OCI-LY7 (cell line): Measurements from ENCODE around the gene TOR1AIP1. TPM values are rescaled to one million over a fixed set of nuclear protein-coding genes. Genes with fewer than 3 reads are reported as not detected.

Source experiments
- BruUV-seq: library from RNA; stranded (reverse); fragments of 400-500 nt; replicated peaks from 2 replicates; lab custom pipeline; 2021; lab: Mats Ljungman, UMichigan
- CTCF ChIA-PET: fragments of 300-600 bp; sonication (Branson Sonifier 250); formaldehyde crosslinking; loops from one replicate; lab custom pipeline; 2022; ENCODE audit warnings: antibody characterized with exemption; ENCODE audit not compliant: unreplicated experiment; lab: Charles Lee
- POLR2A ChIA-PET: fragments of 300-600 bp; sonication (Branson Sonifier 250); formaldehyde crosslinking; loops from one replicate; lab custom pipeline; 2022; ENCODE audit warnings: antibody characterized with exemption; lab: Charles Lee
- DNase-seq: peaks from one replicate; pipeline ENCODE4 v3.0.0-alpha.2; 2015; ENCODE audit warnings: low spot score
- H2AFZ ChIP-seq: fragments of 200-600 bp; sonication (generic), shearing (Covaris generic); 2 replicates; pipeline ENCODE4 v1.6.1; 2014; ENCODE audit warnings: mild to moderate bottlenecking, antibody characterized with exemption, low read length, moderate library complexity
- H3K27ac ChIP-seq: fragments of 200-600 bp; sonication (generic); 2 replicates; pipeline ENCODE4 v1.5.1; 2014; ENCODE audit warnings: mixed run types, low read depth, mild to moderate bottlenecking, moderate library complexity, low read length, inconsistent platforms; ENCODE audit not compliant: poor library complexity, severe bottlenecking
- H3K36me3 ChIP-seq: fragments of 200-600 bp; sonication (generic); 2 replicates; pipeline ENCODE4 v1.6.1; 2014; ENCODE audit warnings: mild to moderate bottlenecking, antibody characterized with exemption, low read length, moderate library complexity, mixed read lengths; ENCODE audit not compliant: insufficient read depth
- H3K4me1 ChIP-seq: fragments of 200-600 bp; sonication (generic); 2 replicates; pipeline ENCODE4 v1.5.1; 2014; ENCODE audit warnings: mild to moderate bottlenecking, low read length; ENCODE audit not compliant: insufficient read depth, poor library complexity, severe bottlenecking
- H3K4me2 ChIP-seq: fragments of 200-600 bp; sonication (generic); 2 replicates; pipeline ENCODE4 v1.6.1; 2014; ENCODE audit warnings: mild to moderate bottlenecking, low read length
- H3K4me3 ChIP-seq: fragments of 200-600 bp; sonication (generic); 2 replicates; pipeline ENCODE4 v1.5.1; 2014; ENCODE audit warnings: mild to moderate bottlenecking, low read depth, low read length; ENCODE audit not compliant: poor library complexity, severe bottlenecking
- H3K79me2 ChIP-seq: fragments of 200-600 bp; sonication (generic); 2 replicates; pipeline ENCODE4 v1.6.1; 2016; ENCODE audit warnings: low read depth, mild to moderate bottlenecking, low read length, moderate library complexity, mixed read lengths; ENCODE audit not compliant: insufficient read depth
- H3K9me2 ChIP-seq: fragments of 200-600 bp; sonication (generic); 2 replicates; pipeline ENCODE4 v1.6.1; 2016; ENCODE audit warnings: mild to moderate bottlenecking, low read length, mixed read lengths; ENCODE audit not compliant: insufficient read depth
- H3K9me3 ChIP-seq: fragments of 200-600 bp; sonication (generic); 2 replicates; pipeline ENCODE4 v1.6.1; 2014; ENCODE audit warnings: mild to moderate bottlenecking, mixed run types, low read length, mixed read lengths
- H4K20me1 ChIP-seq: fragments of 200-600 bp; sonication (generic); 2 replicates; pipeline ENCODE4 v1.6.1; 2014; ENCODE audit warnings: mild to moderate bottlenecking, antibody characterized with exemption, low read length, moderate library complexity, mixed read lengths; ENCODE audit not compliant: insufficient read depth
- EZH2phosphoT487 ChIP-seq: fragments of 200-600 bp; sonication (generic); IDR thresholded peaks from 2 replicates; pipeline ENCODE4 v1.6.1; 2018; ENCODE audit warnings: low read depth, borderline replicate concordance, mild to moderate bottlenecking, mixed run types, antibody characterized with exemption, low read length, moderate library complexity, mixed read lengths
- intact Hi-C: fragments of 100-400 bp; cut with micrococcal nuclease; formaldehyde crosslinking; loops from one replicate; pipeline ENCODE4 v1.10.0; 2022; ENCODE audit not compliant: unreplicated experiment
- total RNA-seq, 2 experiments: library from RNA; depleted of rRNA in 1 of 2; stranded (reverse); fragments of >200 nt in 1 of 2; shearing (Covaris generic) in 1 of 2; gene quantifications; 2 replicates each; pipeline ENCODE4 v1.2.3, GENCODE V29; 2014 to 2022
- TF ChIP-seq, protein P1 (sequence below): fragments of 200-600 bp; sonication (generic); conservative IDR thresholded peaks from 2 replicates; pipeline ENCODE4 v1.5.1; 2014; ENCODE audit warnings: mild to moderate bottlenecking, antibody characterized with exemption, low read length, moderate library complexity, mixed read lengths

TOR1AIP1 gene
- total RNA-seq, 2 experiments from 2014 or later: 11.0 to 14.5 TPM

DNA sequence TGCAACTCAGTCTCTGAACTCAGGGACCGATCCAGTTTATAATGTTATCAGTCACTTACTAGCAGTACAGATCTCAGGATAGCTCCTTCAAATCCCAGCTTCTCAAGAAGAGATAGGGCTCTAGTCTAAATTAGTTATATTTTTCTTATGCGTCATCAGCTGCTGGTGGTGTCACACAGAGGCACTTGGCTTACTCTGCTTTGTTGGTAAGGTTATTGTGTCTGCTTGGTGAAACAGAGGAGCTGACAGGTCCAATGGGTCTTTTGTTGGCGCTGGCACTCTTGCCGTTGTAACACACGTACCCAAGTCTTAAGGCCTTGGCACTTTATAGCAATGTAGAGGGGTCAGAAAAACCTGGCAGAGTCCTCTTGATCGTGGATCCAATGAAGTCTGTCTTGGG is 16.7 kb upstream of the TOR1AIP1 start:
- H3K27ac ChIP-seq: no peak overlapping the region
- peaks cover 8% of the 10 kb centered on the region; the same call in 1 of the 2 replicates for H3K79me2 ChIP-seq
- intact Hi-C loops: no loop called here
- no peak overlapping the region for H3K4me2 ChIP-seq
- POLR2A ChIA-PET: interaction anchor here (0.6 to 1.1 kb wide), 2 partner anchors 11 to 206 kb away, joined by 3 to 5 read pairs; no protein-coding TSS in a partner anchor
- BruUV-seq: no TSS peak
- DNase-seq: no peak
- CTCF ChIA-PET: interaction anchor here (1.0 to 1.2 kb wide), 2 partner anchors 303 to 314 kb away, joined by 5 to 6 read pairs; no protein-coding TSS in a partner anchor
- H3K4me1 ChIP-seq: no peaks in the 10 kb centered on the region
- no peak overlapping the region for H2AFZ ChIP-seq
- TF ChIP-seq, protein P1, sequence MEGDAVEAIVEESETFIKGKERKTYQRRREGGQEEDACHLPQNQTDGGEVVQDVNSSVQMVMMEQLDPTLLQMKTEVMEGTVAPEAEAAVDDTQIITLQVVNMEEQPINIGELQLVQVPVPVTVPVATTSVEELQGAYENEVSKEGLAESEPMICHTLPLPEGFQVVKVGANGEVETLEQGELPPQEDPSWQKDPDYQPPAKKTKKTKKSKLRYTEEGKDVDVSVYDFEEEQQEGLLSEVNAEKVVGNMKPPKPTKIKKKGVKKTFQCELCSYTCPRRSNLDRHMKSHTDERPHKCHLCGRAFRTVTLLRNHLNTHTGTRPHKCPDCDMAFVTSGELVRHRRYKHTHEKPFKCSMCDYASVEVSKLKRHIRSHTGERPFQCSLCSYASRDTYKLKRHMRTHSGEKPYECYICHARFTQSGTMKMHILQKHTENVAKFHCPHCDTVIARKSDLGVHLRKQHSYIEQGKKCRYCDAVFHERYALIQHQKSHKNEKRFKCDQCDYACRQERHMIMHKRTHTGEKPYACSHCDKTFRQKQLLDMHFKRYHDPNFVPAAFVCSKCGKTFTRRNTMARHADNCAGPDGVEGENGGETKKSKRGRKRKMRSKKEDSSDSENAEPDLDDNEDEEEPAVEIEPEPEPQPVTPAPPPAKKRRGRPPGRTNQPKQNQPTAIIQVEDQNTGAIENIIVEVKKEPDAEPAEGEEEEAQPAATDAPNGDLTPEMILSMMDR: no peak
- peaks cover 90% of the 10 kb centered on the region for H3K36me3 ChIP-seq
- H3K9me3 ChIP-seq: no peaks in the 10 kb centered on the region
- H3K9me2 ChIP-seq: no peaks in the 10 kb centered on the region
- H4K20me1 ChIP-seq: peaks cover 5% of the 10 kb centered on the region; the same call in 1 of the 2 replicates
- no peak overlapping the region for H3K4me3 ChIP-seq

DNA sequence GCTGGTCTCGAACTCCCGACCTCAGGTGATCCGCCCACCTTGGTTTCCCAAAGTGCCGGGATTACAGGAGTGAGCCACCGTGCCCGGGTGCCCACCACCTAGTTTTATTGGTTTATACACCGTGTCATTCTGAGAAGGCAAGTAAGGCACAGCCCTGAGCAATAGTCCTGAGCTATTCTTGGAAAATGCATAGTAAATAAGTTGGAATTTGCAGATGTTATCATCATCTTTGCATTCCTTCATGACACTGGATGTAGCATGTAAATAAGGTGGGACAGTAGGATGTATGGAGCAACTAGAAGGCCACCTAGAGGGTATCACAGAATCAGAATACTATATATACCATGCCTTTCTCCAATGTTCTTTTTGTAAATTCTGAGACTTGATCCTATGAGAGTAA is 15.5 kb upstream of the TOR1AIP1 start:
- Histone ChIP-seq H3K9me2 (no peaks in the 10 kb centered on the region), H3K36me3 (peaks cover 85% of the 10 kb centered on the region), H3K4me3 (no peak overlapping the region), H4K20me1 (peaks cover 9% of the 10 kb centered on the region; the same call in 1 of the 2 replicates), H3K4me2 (no peak overlapping the region), H3K27ac (no peak overlapping the region), H3K9me3 (no peaks in the 10 kb centered on the region), H2AFZ (no peak overlapping the region), H3K79me2 (peaks cover 21% of the 10 kb centered on the region; the same call in 1 of the 2 replicates), H3K4me1 (peaks cover 9% of the 10 kb centered on the region)
- DNase-seq: no peak
- ChIA-PET POLR2A (interaction anchor here (0.6 to 2.0 kb wide), 2 partner anchors 10 to 531 kb away, joined by 3 to 7 read pairs; no protein-coding TSS in a partner anchor), CTCF (interaction anchor here (0.6 to 1.2 kb wide), 2 partner anchors 122 to 313 kb away, joined by 4 to 6 read pairs; no protein-coding TSS in a partner anchor)
- intact Hi-C loops: loop anchor here (1.0 to 2.0 kb wide), 2 partner anchors 302 to 313 kb away; no protein-coding TSS in a partner anchor
- no peak for TF ChIP-seq EZH2phosphoT487
- TF ChIP-seq, protein P1: no peak
- no TSS peak for BruUV-seq
